ENCODE measurements around the gene ZNF169.
A peak's percentile ranks its signal among the peaks of the same experiment; 100 is the strongest.

ZNF169 gene

GRCh38 chr9:94259077-94259862 is at the start of gene ZNF169:
ZNF169 (plus strand) TSS chr9:94259298; CDS start chr9:94278813, 19,515 bp downstream.
- no peaks in the 10 kb centered on the region for H3K36me3 ChIP-seq (ENCODE audit: control insufficient read depth, insufficient read depth, low read length)
- no peak for TF ChIP-seq CTCF (IDR thresholded peaks at IDR 0.05; ENCODE audit: insufficient read depth, low read length, poor library complexity, severe bottlenecking)
- peak; percentile 82 for DNase-seq (ENCODE audit: extremely low read depth, insufficient read length)
- H3K4me3 ChIP-seq (replicated peaks; ENCODE audit: low read depth, low read length) = peak within 1 kb of the TSS; percentile 99
- no peaks in the 10 kb centered on the region for H3K27me3 ChIP-seq (replicated peaks; ENCODE audit: control insufficient read depth, insufficient read depth, low read length)

DNA sequence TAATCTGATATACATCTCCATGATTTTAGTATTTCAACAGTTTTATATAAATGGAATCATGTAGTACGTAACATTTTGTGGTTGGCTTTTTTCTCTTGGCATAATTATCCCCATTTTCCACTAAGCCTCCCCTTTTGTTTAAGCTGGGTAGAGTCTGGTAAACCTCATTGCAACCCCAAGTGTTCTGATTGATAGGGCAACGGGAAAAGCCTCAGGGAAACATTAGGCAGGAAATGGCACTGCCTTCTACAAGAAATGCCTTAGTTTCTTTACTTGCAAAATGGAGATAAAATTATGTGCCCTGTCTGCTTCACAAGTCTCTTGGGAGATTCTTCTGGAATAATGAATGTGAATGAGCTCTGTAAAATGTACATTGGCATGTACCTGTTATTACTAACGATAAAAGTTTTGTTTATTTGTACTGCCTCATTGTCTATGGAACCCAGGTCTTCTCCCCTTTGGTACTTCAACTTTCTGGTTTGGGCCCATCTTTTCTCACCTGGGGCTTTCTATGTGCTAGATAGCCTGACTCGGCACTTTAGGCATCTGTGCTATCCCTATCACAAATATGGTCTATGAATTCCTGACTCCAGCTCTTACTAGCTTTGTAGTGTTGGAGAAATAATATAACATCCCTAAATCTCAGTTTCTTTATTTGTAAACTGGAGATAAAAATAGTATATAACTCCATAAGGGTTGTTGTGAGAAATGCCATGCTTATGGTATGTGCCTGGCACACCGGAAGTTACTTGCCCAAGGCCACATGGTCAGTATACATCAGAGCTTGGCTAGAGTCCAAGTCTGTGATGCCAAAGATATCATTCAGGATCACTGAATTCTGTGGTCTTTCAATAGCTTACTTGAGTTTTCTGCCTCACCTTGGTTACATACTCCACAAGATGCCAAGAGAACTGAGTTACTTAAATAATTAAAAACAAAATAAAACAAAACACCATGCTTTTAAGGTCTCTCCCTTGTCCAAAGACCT is 48.2 kb upstream of the ZNF169 start:
- Histone ChIP-seq H3K27me3 (replicated peaks; ENCODE audit: control insufficient read depth, insufficient read depth, low read length) (no peaks in the 10 kb centered on the region), H3K4me3 (replicated peaks; ENCODE audit: low read depth, low read length) (no peak overlapping the region), H3K36me3 (ENCODE audit: control insufficient read depth, insufficient read depth, low read length) (no peaks in the 10 kb centered on the region)
- DNase-seq (ENCODE audit: extremely low read depth, insufficient read length) = no peak
- no peak for TF ChIP-seq CTCF (IDR thresholded peaks at IDR 0.05; ENCODE audit: insufficient read depth, low read length, poor library complexity, severe bottlenecking)

DNA sequence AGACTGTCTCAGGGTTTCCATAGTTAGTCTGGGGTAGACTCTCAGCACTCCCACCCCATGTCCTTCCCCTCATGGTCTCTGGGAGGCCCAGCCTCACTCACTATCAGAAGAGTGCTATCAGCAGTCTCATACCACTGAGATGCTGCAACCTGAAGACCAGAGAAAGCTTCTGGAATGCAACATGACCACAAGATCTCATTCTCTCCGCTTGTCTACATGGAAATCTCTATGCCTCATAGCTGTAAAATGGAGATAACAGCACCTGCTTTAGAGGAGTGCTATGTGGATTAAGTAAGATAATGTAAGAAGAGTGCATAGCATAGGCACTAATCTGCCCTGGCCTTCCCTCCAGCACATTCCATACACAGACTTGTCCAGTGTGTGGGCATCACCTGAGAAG is 47.0 kb upstream of the ZNF169 start:
- Histone ChIP-seq H3K27me3 (replicated peaks; ENCODE audit: control insufficient read depth, insufficient read depth, low read length) (no peaks in the 10 kb centered on the region), H3K4me3 (replicated peaks; ENCODE audit: low read depth, low read length) (no peak overlapping the region), H3K36me3 (ENCODE audit: control insufficient read depth, insufficient read depth, low read length) (no peaks in the 10 kb centered on the region)
- no peak for TF ChIP-seq CTCF (IDR thresholded peaks at IDR 0.05; ENCODE audit: insufficient read depth, low read length, poor library complexity, severe bottlenecking)
- DNase-seq (ENCODE audit: extremely low read depth, insufficient read length) = no peak

- DNase-seq (ENCODE audit: extremely low read depth, insufficient read length) = no peak
- Histone ChIP-seq H3K27me3 (replicated peaks; ENCODE audit: control insufficient read depth, insufficient read depth, low read length) (no peaks in the 10 kb centered on the region), H3K4me3 (replicated peaks; ENCODE audit: low read depth, low read length) (no peak overlapping the region), H3K36me3 (ENCODE audit: control insufficient read depth, insufficient read depth, low read length) (no peaks in the 10 kb centered on the region)
- no peak for TF ChIP-seq CTCF (IDR thresholded peaks at IDR 0.05; ENCODE audit: insufficient read depth, low read length, poor library complexity, severe bottlenecking)
Measured at GRCh38 chr9:94212531-94212930, 46.6 kb upstream of the ZNF169 start.

GRCh38 chr9:94213511-94214124 is 45.5 kb upstream of the ZNF169 start:
- no peak overlapping the region for H3K4me3 ChIP-seq (replicated peaks; ENCODE audit: low read depth, low read length)
- no peaks in the 10 kb centered on the region for H3K36me3 ChIP-seq (ENCODE audit: control insufficient read depth, insufficient read depth, low read length)
- peak; percentile 25 for DNase-seq (ENCODE audit: extremely low read depth, insufficient read length)
- no peaks in the 10 kb centered on the region for H3K27me3 ChIP-seq (replicated peaks; ENCODE audit: control insufficient read depth, insufficient read depth, low read length)
- peak; percentile 63 for TF ChIP-seq CTCF (IDR thresholded peaks at IDR 0.05; ENCODE audit: insufficient read depth, low read length, poor library complexity, severe bottlenecking)

Measured in GM06990 (cell line).